DND-41 (cell line): ENCODE measurements around the gene UBE3A.

Experiments used
- ATAC-seq: fragments of 200-7000 bp; cut with Tn5 transposase; 3 replicates; pipeline ENCODE4 v1.9.1; 2021; ENCODE audit warnings: low read depth; ENCODE audit not compliant: insufficient read depth
- DNase-seq: peaks from one replicate; pipeline ENCODE4 v3.0.0-alpha.2; 2020
- H2AFZ ChIP-seq: 2 replicates; pipeline ENCODE4 v1.6.0; 2012; ENCODE audit warnings: low read depth, low read length
- H3K27ac ChIP-seq: 2 replicates; pipeline ENCODE4 v1.5.1; 2012; ENCODE audit warnings: low read length, inconsistent platforms
- H3K27me3 ChIP-seq: fragments of 200-600 bp; sonication (generic); 2 replicates; pipeline ENCODE4 v1.6.0; 2012; ENCODE audit warnings: low read length, mild to moderate bottlenecking, inconsistent platforms; ENCODE audit not compliant: insufficient read depth, poor library complexity
- H3K36me3 ChIP-seq: 2 replicates; pipeline ENCODE4 v1.5.1; 2012; ENCODE audit warnings: low read length, inconsistent platforms; ENCODE audit not compliant: insufficient read depth
- H3K4me1 ChIP-seq: 2 replicates; pipeline ENCODE4 v1.5.1; 2012; ENCODE audit warnings: mild to moderate bottlenecking, low read length; ENCODE audit not compliant: insufficient read depth
- H3K4me2 ChIP-seq: 2 replicates; pipeline ENCODE4 v1.6.0; 2012; ENCODE audit warnings: mild to moderate bottlenecking, moderate library complexity, low read length, inconsistent platforms; ENCODE audit not compliant: insufficient read depth
- H3K4me3 ChIP-seq, 2 experiments: fragments of 200-600 bp in 1 of 2; shearing (Covaris generic) in 1 of 2; 2 replicates each; pipeline ENCODE4 v1.5.1; 2012 to 2016; ENCODE audit warnings: inconsistent platforms in 2 of 2, low read length in 2 of 2, mild to moderate bottlenecking in 2 of 2, low read depth in 1 of 2, moderate library complexity in 1 of 2
- H3K79me2 ChIP-seq: 2 replicates; pipeline ENCODE4 v1.6.0; 2012; ENCODE audit warnings: low read length, inconsistent platforms; ENCODE audit not compliant: insufficient read depth
- H3K9ac ChIP-seq: 2 replicates; pipeline ENCODE4 v1.6.0; 2012; ENCODE audit warnings: low read depth, mild to moderate bottlenecking, inconsistent platforms, low read length, moderate library complexity
- H3K9me3 ChIP-seq: 2 replicates; pipeline ENCODE4 v1.5.1; 2012; ENCODE audit warnings: low read length, moderate library complexity, mild to moderate bottlenecking, inconsistent platforms; ENCODE audit not compliant: insufficient read depth, severe bottlenecking
- H4K20me1 ChIP-seq: 2 replicates; pipeline ENCODE4 v1.6.0; 2012; ENCODE audit warnings: low read length; ENCODE audit not compliant: insufficient read depth
- CTCF ChIP-seq: IDR thresholded peaks from 2 replicates; pipeline ENCODE4 v1.5.1; 2012; ENCODE audit warnings: borderline replicate concordance, low read length, moderate library complexity, mild to moderate bottlenecking; ENCODE audit not compliant: poor library complexity, severe bottlenecking; ENCODE audit errors: extremely low read depth
- EZH2 ChIP-seq: IDR thresholded peaks from 3 replicates; pipeline ENCODE4 v1.6.1; 2012; ENCODE audit warnings: borderline replicate concordance, low read depth, mild to moderate bottlenecking, moderate library complexity, low read length, inconsistent platforms; ENCODE audit not compliant: severe bottlenecking

Gene UBE3A

GRCh38 chr15:25406261-25406660, 32.6 kb downstream of the UBE3A start:
- ATAC-seq (no peak), DNase-seq (no peak)
- Histone ChIP-seq H3K9me3 (no peaks in the 10 kb centered on the region), H3K36me3 (peaks cover 48% of the 10 kb centered on the region), H3K4me1 (no peaks in the 10 kb centered on the region), H3K27ac (no peak overlapping the region), H3K79me2 (peaks cover 97% of the 10 kb centered on the region), H3K9ac (no peak overlapping the region), H4K20me1 (peaks cover 20% of the 10 kb centered on the region), H3K27me3 (no peaks in the 10 kb centered on the region), H3K4me2 (no peak overlapping the region), H2AFZ (no peak overlapping the region), H3K4me3 (no peak overlapping the region)
- TF ChIP-seq CTCF = no peak
- TF ChIP-seq EZH2 = no peak

GRCh38 chr15:25403771-25404170, 35.1 kb downstream of the UBE3A start:
- Histone ChIP-seq H3K9ac (no peak overlapping the region), H2AFZ (no peak overlapping the region), H3K36me3 (peaks cover 53% of the 10 kb centered on the region), H3K79me2 (peaks cover 92% of the 10 kb centered on the region), H3K9me3 (no peaks in the 10 kb centered on the region), H3K4me2 (no peak overlapping the region), H3K4me3 (no peak overlapping the region), H3K4me1 (no peaks in the 10 kb centered on the region), H4K20me1 (peaks cover 3% of the 10 kb centered on the region; the same call in 1 of the 2 replicates), H3K27ac (no peak overlapping the region), H3K27me3 (no peaks in the 10 kb centered on the region)
- ATAC-seq = no peak
- TF ChIP-seq CTCF = no peak
- no peak for TF ChIP-seq EZH2
- no peak for DNase-seq

- TF ChIP-seq EZH2 (no peak), CTCF (no peak)
- no peaks in the 10 kb centered on the region for H3K4me1 ChIP-seq
- DNase-seq (no peak), ATAC-seq (no peak)
- peaks cover 4% of the 10 kb centered on the region for H4K20me1 ChIP-seq
- H3K4me2 ChIP-seq = no peak overlapping the region
- no peaks in the 10 kb centered on the region for H3K9me3 ChIP-seq
- H3K27ac ChIP-seq = no peak overlapping the region
- H2AFZ ChIP-seq = no peak overlapping the region
- H3K9ac ChIP-seq = no peak overlapping the region
- H3K4me3 ChIP-seq = no peak overlapping the region
- H3K27me3 ChIP-seq = no peaks in the 10 kb centered on the region
- H3K79me2 ChIP-seq = peaks cover 87% of the 10 kb centered on the region
- peaks cover 56% of the 10 kb centered on the region for H3K36me3 ChIP-seq
Measured at GRCh38 chr15:25402342-25402741, 36.5 kb downstream of the UBE3A start.

GRCh38 chr15:25401501-25401900, 37.3 kb downstream of the UBE3A start:
- H3K36me3 ChIP-seq = peaks cover 52% of the 10 kb centered on the region
- ATAC-seq (no peak), DNase-seq (no peak)
- H3K79me2 ChIP-seq = peaks cover 86% of the 10 kb centered on the region
- H3K4me3 ChIP-seq = no peak overlapping the region
- H3K9me3 ChIP-seq = no peaks in the 10 kb centered on the region
- TF ChIP-seq CTCF = no peak
- no peak for TF ChIP-seq EZH2
- H4K20me1 ChIP-seq = peaks cover 6% of the 10 kb centered on the region
- H3K4me2 ChIP-seq = no peak overlapping the region
- H3K4me1 ChIP-seq = no peaks in the 10 kb centered on the region
- H2AFZ ChIP-seq = no peak overlapping the region
- no peaks in the 10 kb centered on the region for H3K27me3 ChIP-seq
- no peak overlapping the region for H3K27ac ChIP-seq
- no peak overlapping the region for H3K9ac ChIP-seq
